HEK293 (cell line): ENCODE data around the gene CACNB2.

ENCODE experiments used
- YY1 ChIP-seq: fragments of 450-650 bp; formaldehyde crosslinking; IDR thresholded peaks from 2 replicates; pipeline ENCODE4 v1.5.1; 2018; ENCODE audit warnings: missing biosample characterization, missing genetic modification characterization
- ZNF660 ChIP-seq: fragments of 450-650 bp; IDR thresholded peaks from 2 replicates; pipeline ENCODE4 v1.5.1; 2018; ENCODE audit warnings: missing biosample characterization, mild to moderate bottlenecking, missing genetic modification characterization

DNA sequence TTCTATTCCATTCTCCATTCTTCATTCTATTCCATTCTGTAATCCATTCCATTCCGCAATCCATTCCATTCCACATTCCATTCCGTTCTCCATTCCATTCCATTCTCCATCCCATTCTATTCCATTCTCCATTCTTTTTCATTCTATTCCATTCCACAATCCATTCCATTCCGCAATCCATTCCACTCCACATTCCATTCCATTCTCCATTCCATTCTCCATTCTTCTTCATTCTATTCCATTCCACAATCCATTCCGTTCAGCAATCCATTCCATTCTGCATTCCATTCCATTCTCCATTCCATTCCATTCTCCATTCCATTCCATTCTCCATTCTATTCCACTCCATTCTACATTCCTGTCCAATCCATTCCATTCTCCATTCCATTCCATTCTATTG lies 426.0 kb downstream of the CACNB2 start:
- TF ChIP-seq ZNF660 (tag by site-specific recombination): no peak
- TF ChIP-seq YY1: no peak
